HG03354 (cell line): Measurements from ENCODE around the gene CEP131.

Experiments
- ATAC-seq: cut with Tn5 transposase; IDR thresholded peaks from one replicate; pipeline ENCODE4 v1.9.1; 2021; ENCODE audit warnings: mild to moderate bottlenecking; ENCODE audit not compliant: unreplicated experiment, poor library complexity, severe bottlenecking

CEP131 gene

DNA sequence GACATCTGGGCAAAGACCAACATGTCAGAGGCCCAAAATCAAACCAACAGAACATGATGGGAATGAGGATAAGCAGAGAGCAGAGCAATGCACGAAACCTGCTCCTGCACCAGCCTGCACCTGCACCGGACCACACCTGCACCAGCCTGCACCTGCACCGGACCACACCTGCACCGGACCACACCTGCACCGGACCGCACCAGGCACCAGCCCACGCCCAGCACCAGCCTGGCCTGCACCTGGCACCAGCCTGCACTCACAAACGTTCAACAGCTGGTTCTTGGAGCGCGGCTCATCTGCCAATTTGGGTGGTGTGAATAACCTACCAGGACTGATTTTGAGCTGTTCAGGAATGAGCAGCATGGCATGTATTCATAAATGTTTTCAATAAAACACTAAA, 18.2 kb downstream of the CEP131 start:
- no peak for ATAC-seq

DNA sequence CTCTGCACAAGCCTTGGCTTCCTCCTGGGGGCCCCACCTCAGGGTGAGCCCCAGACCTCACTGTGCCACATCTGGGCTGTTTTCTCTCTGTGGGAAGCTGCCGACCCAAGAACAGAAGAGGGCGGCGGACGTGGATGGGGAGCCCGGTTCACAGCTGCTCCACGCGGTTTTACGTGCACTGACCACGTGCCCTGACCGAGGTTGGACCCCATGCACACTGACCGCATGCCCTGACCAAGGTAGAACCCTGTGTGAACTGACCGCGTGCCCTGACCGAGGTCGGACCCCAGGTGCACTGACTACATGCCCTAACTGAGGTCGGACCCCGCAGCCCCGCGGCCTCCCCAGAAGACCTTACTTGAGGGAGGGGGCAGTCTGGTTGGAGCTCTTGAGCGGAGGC, 19.6 kb downstream of the CEP131 start:
- ATAC-seq = no peak

DNA sequence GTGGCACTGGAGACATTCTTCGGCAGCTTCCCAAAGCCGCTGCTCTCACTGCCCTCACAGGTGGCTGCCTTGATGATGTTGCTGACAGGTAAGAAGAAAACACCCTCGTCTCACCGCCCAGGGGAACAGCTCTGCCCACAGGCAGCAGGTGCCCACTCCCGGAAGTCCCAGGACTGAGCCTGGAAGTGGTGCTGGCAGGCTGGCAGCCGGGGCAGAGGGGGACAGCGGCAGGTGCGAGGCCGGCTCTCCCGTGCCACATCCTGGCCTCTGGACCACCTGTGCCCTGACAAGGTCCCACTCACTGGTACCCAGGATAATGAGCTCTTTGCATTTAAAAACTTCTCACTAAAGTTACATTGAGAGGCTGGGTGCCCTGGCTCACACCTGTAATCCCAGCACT, 20.4 kb downstream of the CEP131 start:
- ATAC-seq = no peak

DNA sequence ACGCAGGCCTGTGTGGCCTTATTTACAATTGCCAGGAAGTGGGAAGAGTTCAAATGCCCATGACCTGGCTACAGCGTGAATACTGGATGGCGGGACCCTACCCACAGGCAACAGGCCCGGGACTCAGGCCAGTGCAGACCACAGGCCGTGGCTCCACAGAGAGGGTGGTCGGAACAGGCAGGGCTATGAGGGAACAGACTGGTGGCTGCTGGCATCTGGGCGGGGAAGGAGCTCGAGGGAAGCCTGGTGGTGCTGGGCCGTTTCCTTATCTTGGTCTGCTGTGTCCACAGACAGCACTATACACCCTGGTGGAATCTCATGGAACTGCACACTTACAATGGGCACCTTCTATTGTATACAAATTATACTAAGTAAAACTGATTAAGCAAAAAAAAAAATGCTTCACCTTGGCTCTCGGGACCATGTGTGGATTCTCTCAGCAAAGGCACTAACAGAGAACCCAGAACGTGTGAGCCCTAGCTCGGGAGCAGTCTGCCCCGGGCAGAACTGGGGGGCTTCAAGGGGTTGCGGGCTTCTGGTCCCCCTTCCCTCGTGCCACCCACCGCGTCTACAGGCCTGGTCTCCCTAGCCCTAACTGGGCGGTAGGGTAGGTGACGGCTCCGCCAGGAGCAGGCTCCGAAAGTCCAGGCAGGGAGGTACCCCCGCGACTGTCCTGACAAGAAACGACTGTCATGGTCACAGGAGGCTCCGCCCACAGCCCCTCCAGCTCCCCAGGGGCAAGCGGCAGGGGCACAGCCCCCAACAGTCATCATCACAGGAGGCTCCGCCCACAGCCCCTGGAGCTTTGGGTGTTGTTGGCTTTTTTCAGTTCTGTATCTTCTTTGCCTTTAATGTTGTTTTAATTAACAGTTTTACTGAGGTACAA, 21.8 kb downstream of the CEP131 start:
- ATAC-seq = no peak

DNA sequence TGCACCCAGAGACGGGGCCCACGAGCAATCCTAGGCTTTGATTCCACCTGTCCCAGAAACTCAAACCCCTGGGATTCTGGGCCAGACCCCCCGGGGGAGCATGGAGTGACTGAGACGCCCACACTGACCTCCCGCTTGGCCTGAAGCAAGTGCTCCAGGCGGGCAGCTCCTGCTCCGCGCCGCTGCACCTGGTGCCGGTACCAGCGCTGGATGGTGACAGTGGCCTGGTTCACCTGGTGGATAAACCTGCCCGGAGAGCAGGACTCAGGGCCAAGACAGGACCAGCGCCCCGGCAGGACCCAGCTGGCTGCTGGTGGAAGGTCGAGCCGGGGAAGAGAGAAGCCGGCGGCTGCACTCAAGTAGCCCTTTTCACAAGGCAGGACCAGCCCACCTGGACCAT, 22.6 kb downstream of the CEP131 start:
- no peak for ATAC-seq

DNA sequence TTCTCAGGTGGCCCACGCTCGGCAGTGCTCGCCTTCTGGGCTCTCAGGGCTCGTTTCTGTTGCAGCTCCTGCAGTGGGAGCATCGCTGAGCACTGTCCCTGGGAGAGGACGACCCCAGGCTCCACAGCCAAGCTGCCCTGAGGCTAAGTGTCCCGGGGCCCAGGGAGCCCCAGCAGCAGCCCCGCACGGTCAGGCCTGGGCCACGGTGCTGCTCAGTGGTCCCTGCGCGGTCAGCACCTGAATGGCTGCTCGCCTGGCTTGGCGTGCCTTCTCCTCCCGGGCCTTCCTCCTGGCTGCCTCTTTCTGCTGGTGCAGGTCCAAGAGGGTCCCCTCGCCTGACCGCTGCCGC, 23.3 kb downstream of the CEP131 start:
- no peak for ATAC-seq

DNA sequence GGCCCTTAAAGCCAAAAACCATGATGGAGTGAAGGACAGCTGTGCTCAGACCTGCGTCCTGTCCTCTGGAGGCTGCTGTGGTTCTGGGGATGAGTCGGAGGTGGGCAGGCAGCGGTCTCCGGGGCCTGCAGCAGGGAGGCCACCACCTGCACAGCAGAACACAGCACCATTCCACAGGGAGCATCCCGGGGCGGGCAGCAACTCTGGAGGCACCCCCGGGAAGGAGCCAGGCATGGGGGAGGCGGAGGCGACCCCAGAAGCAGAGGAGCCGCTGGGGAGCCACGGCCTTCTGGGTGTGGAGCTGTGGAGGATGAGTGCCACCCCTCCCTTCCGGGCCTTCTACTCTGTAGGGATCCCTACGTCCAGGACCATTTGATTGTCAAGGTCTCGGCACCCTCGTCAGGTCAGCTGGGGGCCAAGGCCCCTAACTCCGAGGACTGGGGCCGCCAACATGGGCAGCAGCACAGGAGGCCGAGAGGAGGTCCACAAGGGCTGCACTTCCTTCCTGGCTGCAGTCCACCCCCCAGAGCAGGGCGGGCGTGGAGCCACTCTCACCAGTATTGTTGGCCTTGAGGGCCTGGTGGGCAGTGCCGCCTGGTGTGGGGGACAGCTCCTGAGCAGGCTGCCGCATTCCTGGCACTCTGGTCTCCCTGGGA, 23.8 kb downstream of the CEP131 start:
- ATAC-seq = no peak

DNA sequence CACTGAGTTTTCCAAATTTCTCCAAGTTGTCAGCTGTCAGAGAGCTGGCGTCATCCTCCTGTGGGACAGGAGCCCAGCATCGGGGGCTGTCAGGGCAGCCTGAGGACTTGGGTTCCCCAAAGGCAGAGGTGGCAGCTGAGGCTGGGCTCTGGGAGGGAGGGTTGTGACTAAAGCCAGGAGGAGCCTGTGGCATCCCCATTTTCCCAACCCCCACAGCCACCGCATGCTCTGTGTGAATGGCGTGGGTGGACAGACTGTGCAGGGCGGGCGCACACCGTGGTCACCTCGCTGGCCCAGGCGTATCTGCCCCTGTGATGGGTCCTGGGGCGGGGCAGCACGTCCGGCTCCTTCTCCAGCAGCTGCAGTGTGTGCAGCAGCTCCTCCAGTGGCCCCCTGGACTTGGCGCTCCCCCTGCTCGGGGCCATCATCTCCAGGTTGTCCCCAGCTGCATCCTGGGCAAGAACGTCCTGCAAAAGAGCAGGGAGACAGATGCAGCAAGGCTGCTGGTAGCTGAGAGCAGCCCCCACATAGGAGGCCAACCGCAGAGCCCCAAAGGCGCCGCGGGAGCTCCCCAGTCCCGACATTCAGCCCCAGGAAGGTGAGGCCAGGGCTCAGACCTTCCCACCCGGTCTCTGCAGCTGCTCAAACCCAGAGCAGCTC, 24.8 kb downstream of the CEP131 start:
- ATAC-seq = no peak

DNA sequence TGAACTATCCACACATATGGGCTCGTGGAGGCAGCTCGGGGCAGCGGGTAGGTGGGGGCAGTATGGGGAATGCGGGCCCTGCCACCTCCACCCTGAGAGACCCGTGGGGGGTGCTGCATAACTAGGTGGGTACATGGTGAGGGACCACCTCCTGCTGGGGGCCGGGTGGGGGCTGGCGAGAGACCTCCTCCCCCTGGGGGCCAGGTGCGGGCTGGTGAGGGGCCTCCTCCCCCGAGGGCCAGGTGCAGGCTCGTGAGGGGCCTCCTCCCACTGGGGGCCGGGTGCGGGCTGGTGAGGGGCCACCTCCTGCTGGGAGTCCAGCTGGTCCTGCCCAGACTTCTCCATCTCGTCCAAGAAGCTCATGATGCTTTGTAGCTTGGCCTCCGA, 25.4 kb downstream of the CEP131 start:
- ATAC-seq = no peak

DNA sequence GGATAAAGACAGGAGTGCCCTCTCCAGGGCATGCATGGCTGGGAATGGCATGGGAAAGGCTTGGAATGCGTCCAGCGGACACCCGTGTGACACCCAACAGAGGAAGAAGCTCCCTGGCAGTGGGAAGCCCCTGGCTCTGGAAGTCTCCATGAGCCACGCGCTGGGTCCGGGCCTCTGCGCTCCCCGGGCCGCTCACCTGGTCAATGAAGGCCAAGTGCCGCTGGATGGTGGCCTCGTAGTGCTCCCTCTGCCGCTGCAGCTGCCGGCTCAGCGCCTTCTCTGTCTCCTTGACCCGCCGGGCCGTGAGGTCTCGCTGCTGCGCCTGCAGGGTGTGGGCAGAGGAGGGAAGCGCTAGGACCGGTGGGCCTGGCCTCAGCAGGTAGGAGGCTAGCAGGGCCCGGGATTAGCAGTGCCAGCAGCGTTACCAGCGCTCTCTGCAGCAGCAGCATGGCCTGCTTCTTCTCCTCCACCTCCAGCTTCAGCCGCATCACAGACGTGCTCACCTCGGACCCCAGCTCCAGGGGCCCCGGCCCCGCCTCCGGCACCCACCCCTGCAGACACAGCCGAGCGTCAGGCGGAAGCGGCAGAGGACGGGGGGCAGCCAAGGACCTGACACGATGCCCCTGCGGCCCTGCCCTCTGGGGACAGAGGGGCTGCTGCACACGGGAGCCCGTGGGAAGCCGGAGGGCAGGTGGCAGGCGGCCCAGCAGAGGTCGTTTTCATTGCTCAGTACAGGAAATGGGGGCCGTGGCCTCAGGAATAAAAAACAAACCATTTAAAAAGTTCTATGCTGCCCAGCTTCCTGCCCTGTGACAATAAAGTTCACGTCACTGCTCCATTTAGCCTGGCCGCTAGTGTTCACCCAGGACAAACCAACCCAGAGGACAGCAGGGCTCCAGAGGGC, 26.0 kb downstream of the CEP131 start:
- no peak for ATAC-seq

DNA sequence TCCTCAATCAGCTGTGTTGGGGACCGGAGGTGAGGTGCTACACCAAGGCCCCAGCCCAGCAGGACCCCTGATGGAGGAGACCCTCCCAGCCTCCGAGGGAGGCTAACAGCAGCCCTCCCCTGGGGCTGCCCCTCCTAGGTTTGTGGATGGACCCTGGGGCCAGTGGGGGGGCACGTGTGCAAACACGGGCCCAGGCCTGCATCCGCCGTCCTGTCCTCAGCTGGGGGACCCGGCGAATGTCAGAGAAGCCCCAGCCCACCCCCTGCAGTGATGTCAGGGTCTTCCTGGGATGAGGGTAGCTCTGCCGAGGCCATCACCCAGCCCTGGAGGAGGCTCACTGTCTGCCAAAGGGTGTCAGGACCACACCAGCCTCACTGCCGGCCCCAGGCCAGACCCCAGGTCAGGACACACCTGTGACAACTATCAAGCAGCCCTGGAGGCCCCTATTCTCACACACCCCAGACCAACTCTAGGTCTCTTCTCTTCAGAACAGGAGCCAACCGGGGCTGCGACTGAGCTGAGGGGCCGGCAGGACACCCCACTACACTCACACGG, 26.7 kb downstream of the CEP131 start:
- ATAC-seq = no peak

DNA sequence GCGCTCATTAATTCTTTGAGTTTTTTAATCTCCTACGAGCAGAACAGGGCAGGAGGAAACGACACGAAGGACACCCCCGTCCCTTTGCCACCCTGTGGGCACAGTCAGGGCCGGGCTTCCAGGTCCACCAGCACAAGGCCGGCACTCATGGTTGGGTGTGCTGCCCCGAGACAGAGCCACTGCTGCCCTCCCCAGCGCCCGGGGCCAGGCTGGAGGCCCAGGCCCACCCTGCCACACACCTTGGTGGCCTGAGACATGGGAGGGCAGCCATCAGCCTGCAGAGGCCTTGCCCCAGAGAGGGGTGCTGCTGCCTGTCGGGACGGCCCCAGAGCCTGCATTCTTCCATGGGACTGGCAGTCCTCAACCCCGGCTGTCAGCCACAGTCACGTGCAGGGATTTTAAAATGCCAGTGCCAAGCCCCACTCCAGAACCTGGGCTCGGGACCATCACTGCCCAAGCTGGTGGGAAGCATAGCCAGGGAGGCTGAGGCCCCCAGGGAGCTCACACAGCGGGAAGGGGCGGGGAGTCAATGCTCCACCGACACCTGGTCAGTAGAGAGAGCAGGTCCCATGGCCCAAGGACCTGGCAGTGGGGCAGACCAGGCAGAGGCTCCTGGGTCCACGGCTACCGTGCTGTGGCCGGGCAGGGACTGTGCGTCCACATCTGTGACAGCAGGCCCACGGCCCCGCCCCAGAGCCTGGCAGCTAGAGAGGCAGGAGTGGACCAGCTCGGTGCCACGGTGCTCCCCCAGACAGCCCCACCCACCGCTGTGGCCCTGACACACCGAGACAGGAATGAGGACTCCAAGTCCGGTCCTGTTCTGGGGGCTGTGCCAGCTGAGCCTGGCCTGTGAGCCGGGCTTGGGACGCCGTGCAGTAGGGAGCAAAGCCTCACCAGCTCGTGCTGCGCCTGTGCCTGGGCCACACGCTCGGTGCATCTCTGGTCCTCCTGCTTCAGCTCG, 27.5 kb downstream of the CEP131 start:
- ATAC-seq = no peak

DNA sequence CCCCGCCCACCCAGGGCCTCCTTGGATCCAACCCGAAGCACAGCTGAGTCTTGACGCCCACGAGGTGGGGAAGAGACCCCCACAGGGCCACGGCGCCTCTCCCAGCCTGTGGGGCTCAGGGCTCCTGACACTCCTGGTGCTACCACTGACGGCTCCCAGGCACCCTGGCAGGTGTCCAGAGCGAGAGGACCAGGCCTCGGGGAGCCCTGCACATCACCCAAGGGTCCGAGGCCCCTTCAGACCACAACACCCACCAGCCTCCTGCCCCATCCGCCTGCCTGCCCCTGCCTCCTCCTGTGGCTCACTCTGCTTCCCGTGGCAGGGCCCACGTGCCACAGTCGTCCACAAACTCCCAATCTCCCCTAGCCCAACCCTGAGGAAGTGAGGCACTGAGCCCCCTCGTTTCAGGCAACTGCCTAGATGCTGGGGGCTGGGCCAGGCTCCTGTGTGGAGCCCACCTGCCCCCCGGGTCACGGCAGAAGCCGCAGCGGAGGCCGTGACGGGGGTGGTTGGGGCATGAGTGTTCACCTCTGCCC, 28.5 kb downstream of the CEP131 start:
- no peak for ATAC-seq

DNA sequence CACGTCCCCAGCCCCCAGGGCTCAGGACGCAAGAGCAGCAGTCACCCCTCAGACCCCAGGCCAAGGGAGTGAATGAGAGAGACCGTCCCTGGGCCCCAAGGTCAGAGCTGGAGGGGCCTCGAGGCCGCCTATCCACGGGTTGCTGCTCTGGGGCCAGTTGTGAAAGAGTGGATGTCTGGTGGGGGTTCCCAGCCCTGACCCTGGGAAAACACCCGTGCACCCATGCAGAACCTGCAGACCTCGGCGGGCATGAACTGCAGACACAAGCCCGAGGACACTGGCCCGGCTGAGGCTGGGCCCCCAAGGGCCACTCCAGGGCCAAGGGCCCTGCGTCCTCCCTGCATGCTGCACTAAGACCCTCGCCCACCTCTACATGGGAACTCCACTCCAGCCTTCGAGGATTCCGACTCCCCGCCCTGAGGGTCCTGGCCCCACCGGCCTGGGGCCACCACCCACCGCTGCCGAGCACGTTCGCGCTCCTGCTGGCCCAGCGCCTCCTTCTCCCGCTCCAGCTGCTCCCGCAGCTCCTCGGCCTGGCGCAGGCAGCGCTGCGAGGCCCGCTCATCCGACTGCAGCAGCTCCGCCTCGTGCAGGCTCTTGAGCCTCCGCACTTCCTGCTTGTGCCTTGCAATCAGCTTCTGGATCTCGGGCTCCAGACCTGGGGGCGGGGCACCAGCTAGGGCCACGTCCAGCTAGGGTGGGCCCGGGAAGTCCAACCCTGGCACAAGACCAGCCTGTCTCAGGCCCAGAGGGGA, 29.1 kb downstream of the CEP131 start:
- ATAC-seq = no peak

DNA sequence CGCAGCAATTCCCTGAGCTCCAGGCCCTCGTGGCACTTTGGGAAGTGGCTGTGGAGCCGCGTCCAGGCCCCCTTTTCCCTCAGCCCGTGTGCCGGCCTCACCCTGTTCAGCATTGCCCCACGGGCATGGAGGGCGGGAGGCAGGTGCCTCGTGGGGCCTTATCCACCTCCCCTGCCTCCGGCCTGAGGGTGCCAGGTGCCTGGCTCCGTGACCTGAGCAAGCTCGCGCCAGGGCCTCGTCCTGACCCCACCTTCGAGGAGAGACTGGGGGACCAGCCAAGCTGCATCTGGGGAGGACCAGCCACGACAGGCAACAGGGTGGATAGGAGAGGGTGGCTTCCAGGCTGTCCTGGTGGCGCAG, 29.7 kb downstream of the CEP131 start:
- ATAC-seq = no peak

DNA sequence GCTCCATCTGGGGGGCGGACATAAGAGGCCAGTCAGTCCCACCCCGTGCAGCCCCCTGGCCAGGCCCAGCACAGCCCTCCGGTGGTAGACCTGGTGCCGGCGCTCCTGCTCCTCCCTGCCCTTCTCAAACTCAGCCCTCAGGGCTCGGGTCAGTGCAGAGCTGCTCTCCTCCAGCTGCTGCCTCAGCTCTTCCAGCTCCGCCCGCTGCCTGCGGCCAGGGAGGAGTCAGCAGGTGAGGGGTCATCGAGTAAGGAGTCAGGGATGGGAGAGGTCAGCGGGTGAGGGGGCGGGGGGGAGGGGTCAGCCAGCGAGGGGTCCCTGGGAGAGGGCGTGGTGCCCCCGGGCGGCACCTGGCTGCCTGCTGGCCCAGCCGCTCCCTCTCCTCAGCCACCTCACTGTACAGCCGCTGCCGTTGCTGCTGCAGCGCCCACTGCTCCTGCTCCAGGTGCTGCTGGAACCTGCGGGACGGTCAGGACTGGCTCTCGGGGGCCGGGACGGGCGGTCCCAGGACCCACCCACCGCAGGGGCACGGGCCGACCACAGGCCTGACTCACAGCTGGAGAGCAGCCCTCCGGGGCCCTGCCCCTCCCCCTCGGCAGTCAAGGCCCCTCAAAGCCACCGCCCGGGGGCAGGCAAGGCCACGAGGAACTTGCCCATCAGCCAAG, 30.2 kb downstream of the CEP131 start:
- ATAC-seq = no peak

DNA sequence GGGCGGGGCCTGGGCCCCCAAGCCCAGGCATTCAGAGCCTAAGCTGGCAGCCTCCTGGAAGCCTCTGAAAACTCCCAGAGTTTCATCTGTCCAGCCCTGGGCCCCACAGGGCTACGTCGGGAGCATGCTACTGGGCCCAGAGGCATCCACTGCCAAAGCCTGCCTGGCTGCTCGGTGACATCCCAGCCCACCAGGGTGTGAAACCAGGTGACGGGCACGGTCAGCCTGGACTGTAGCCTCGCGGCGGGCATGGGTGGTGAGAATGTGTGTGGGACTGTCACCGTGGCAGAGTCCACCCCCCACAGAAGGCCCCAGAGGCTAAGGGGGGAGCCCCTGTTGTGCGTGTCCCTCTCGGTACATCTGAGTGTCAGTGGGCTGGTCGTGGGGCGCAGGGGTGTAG, 31.1 kb downstream of the CEP131 start:
- ATAC-seq = no peak
